Measurements from ENCODE around the gene VPS54. TPM values are rescaled to one million over a fixed set of nuclear protein-coding genes. Genes with fewer than 3 reads are reported as not detected.

Gene VPS54
- polyA plus RNA-seq, 3 donors: 11.4 to 17.3 (median 11.5) TPM

DNA sequence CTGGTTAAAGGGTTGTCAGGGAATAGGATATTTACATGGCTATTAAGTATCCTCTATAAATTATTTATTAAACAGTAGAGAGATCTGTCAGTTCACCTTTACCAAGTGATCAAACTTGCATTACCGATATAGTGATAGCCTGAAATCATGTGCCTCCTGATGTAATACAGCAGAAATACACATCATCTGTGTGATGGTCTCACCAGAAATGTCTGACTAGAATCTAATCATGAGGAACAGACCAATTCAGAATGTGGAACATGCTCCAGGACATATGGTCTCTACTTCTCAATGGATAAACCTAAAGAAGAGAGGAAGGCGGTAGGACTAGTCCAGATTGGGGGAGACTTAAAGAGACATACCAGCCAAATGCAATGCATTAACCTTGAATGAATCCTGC is 6.2 kb downstream of the VPS54 start:
- no peak overlapping the region for H3K4me2 ChIP-seq (replicated peaks; ENCODE audit: extremely low read depth, low read length, poor library complexity, severe bottlenecking)
- H3K27me3 ChIP-seq (ENCODE audit: control insufficient read depth in 2 of 2, insufficient read depth in 2 of 2, low read length in 2 of 2): no peaks in the 10 kb centered on the region
- peaks cover 43% of the 10 kb centered on the region for H3K4me1 Mint-ChIP-seq
- no peak overlapping the region for H3K27ac ChIP-seq (ENCODE audit: low read depth in 1 of 2, low read length in 2 of 2)
- H4K20me1 ChIP-seq (ENCODE audit: insufficient read depth, low read length): peaks cover 38% of the 10 kb centered on the region
- H3K9me3 ChIP-seq (replicated peaks in 1 of 2; ENCODE audit: control insufficient read depth in 1 of 2, insufficient read depth in 1 of 2, low read length in 2 of 2): no peaks in the 10 kb centered on the region
- no peak overlapping the region for H2AFZ ChIP-seq (ENCODE audit: insufficient read depth, low read depth, low read length, poor library complexity, severe bottlenecking)
- no peak for DNase-seq
- no peak overlapping the region for H3K4me3 Mint-ChIP-seq
- H3K27me3 Mint-ChIP-seq (ENCODE audit: low read depth in 3 of 3): no peaks in the 10 kb centered on the region
- no peak overlapping the region for H3K9ac ChIP-seq (ENCODE audit: insufficient read depth, low read length, poor library complexity, severe bottlenecking)
- H3K36me3 ChIP-seq (replicated peaks in 1 of 2; ENCODE audit: control insufficient read depth in 1 of 2, insufficient read depth in 2 of 2, low read length in 2 of 2): no peaks in the 10 kb centered on the region
- peaks cover 7 to 13% of the 10 kb centered on the region in 2 donors for H3K36me3 Mint-ChIP-seq
- H3K79me2 ChIP-seq (ENCODE audit: insufficient read depth, low read length): peaks cover 97% of the 10 kb centered on the region
- H3K4me1 ChIP-seq (ENCODE audit: control insufficient read depth in 1 of 2, insufficient read depth in 2 of 2, low read length in 2 of 2): peaks cover 26 to 37% of the 10 kb centered on the region in 2 donors
- 100% methylated on average over 1 of the region's 2 CpGs for WGBS (ENCODE audit: insufficient coverage)
- H3K27ac Mint-ChIP-seq: no peak overlapping the region
- intact Hi-C loops (cut with micrococcal nuclease): no loop called here
- no peak overlapping the region for H3K4me3 ChIP-seq (replicated peaks in 1 of 3; ENCODE audit: low read depth in 2 of 3, low read length in 3 of 3)
- peaks cover 0 to 5% (median 0%) of the 10 kb centered on the region in 7 donors for H3K9me3 Mint-ChIP-seq
- TF ChIP-seq, protein P1, sequence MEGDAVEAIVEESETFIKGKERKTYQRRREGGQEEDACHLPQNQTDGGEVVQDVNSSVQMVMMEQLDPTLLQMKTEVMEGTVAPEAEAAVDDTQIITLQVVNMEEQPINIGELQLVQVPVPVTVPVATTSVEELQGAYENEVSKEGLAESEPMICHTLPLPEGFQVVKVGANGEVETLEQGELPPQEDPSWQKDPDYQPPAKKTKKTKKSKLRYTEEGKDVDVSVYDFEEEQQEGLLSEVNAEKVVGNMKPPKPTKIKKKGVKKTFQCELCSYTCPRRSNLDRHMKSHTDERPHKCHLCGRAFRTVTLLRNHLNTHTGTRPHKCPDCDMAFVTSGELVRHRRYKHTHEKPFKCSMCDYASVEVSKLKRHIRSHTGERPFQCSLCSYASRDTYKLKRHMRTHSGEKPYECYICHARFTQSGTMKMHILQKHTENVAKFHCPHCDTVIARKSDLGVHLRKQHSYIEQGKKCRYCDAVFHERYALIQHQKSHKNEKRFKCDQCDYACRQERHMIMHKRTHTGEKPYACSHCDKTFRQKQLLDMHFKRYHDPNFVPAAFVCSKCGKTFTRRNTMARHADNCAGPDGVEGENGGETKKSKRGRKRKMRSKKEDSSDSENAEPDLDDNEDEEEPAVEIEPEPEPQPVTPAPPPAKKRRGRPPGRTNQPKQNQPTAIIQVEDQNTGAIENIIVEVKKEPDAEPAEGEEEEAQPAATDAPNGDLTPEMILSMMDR (IDR thresholded peaks at IDR 0.05): no peak

GRCh38 chr2:64012115-64012514 is 7.1 kb downstream of the VPS54 start:
- H3K27me3 ChIP-seq (ENCODE audit: control insufficient read depth in 2 of 2, insufficient read depth in 2 of 2, low read length in 2 of 2): no peaks in the 10 kb centered on the region
- no peak overlapping the region for H3K4me2 ChIP-seq (replicated peaks; ENCODE audit: extremely low read depth, low read length, poor library complexity, severe bottlenecking)
- Mint-ChIP-seq H3K36me3 (peaks cover 11 to 17% of the 10 kb centered on the region in 2 donors), H3K27ac (peak overlapping the region in 1 of 7 donors; percentile 31), H3K9me3 (peaks cover 0 to 5% (median under 1%) of the 10 kb centered on the region in 7 donors), H3K4me1 (peaks cover 43% of the 10 kb centered on the region), H3K27me3 (ENCODE audit: low read depth in 3 of 3) (no peaks in the 10 kb centered on the region), H3K4me3 (no peak overlapping the region)
- H3K79me2 ChIP-seq (ENCODE audit: insufficient read depth, low read length): peaks cover 97% of the 10 kb centered on the region
- H3K9me3 ChIP-seq (replicated peaks in 1 of 2; ENCODE audit: control insufficient read depth in 1 of 2, insufficient read depth in 1 of 2, low read length in 2 of 2): no peaks in the 10 kb centered on the region
- intact Hi-C loops (cut with micrococcal nuclease): no loop called here
- no peak overlapping the region for H3K9ac ChIP-seq (ENCODE audit: insufficient read depth, low read length, poor library complexity, severe bottlenecking)
- H4K20me1 ChIP-seq (ENCODE audit: insufficient read depth, low read length): peaks cover 47% of the 10 kb centered on the region
- H3K4me3 ChIP-seq (replicated peaks in 1 of 3; ENCODE audit: low read depth in 2 of 3, low read length in 3 of 3): no peak overlapping the region
- H3K36me3 ChIP-seq (replicated peaks in 1 of 2; ENCODE audit: control insufficient read depth in 1 of 2, insufficient read depth in 2 of 2, low read length in 2 of 2): peaks cover 0 to under 1% of the 10 kb centered on the region in 2 donors
- H3K27ac ChIP-seq (ENCODE audit: low read depth in 1 of 2, low read length in 2 of 2): no peak overlapping the region
- peaks cover 22 to 27% of the 10 kb centered on the region in 2 donors for H3K4me1 ChIP-seq (ENCODE audit: control insufficient read depth in 1 of 2, insufficient read depth in 2 of 2, low read length in 2 of 2)
- DNase-seq: no peak
- no peak overlapping the region for H2AFZ ChIP-seq (ENCODE audit: insufficient read depth, low read depth, low read length, poor library complexity, severe bottlenecking)
- TF ChIP-seq, protein P1 (IDR thresholded peaks at IDR 0.05): no peak
- WGBS (ENCODE audit: insufficient coverage): no CpG with 5 or more reads among the region's 2 CpGs
